NT2/D1 (cell line): ENCODE measurements around the gene MRPS15.

ENCODE experiments used
- SUZ12 ChIP-seq: IDR thresholded peaks from 2 replicates; pipeline ENCODE4 v1.6.1; 2011; ENCODE audit not compliant: insufficient read length, insufficient read depth; ENCODE audit errors: extremely low read depth
- ZNF274 ChIP-seq: IDR thresholded peaks from 2 replicates; pipeline ENCODE4 v1.6.1; 2011; ENCODE audit warnings: mild to moderate bottlenecking, low read depth, low read length

- TF ChIP-seq ZNF274 (no peak), SUZ12 (no peak)
These were observed 48.7 kb upstream of the MRPS15 start for GRCh38 chr1:36512842-36513241.
